BJ (cell line): Measurements from ENCODE around the gene MMP24. TPM values are rescaled to one million over a fixed set of nuclear protein-coding genes. Genes with fewer than 3 reads are reported as not detected.
A peak's percentile ranks its signal among the peaks of the same experiment; 100 is the strongest.
"Not testable (repeated sequence)": the region's sequence is repeated elsewhere in the genome, so short reads cannot be mapped to it uniquely, and the experiment has no call there.

ENCODE experiments used
- CTCF ChIA-PET: fragments of 350-600 bp; formaldehyde crosslinking; extraction: SDS; loops from one replicate; lab custom pipeline; 2021; ENCODE audit warnings: antibody characterized with exemption, inconsistent platforms; lab: Yijun Ruan, JAX
- POLR2A ChIA-PET: fragments of 300-600 bp; sonication (Branson Sonifier 250); formaldehyde crosslinking; extraction: SDS; loops from one replicate; lab custom pipeline; 2021; ENCODE audit warnings: antibody characterized with exemption; lab: Charles Lee
- DNase-seq: peaks from one replicate; pipeline ENCODE4 v3.0.0-alpha.2; 2011; ENCODE audit warnings: low read depth
- H3K27me3 ChIP-seq: 2 replicates; pipeline ENCODE4 v1.6.0; 2011; ENCODE audit warnings: low read length; ENCODE audit not compliant: control insufficient read depth, insufficient read depth
- H3K36me3 ChIP-seq: 2 replicates; pipeline ENCODE4 v1.5.1; 2011; ENCODE audit warnings: low read length; ENCODE audit not compliant: control insufficient read depth, insufficient read depth
- H3K4me3 ChIP-seq: 2 replicates; pipeline ENCODE4 v1.5.1; 2011; ENCODE audit warnings: low read depth, mild to moderate bottlenecking, control low read depth, low read length
- polyA plus RNA-seq: library from polyadenylated mRNA; depleted of rRNA; stranded (reverse); fragments of >200 nt; gene quantifications from 2 replicates; pipeline ENCODE4 v1.2.3, GENCODE V29; 2011
- TF ChIP-seq, protein P1 (sequence below): IDR thresholded peaks from 2 replicates; pipeline ENCODE4 v1.5.1; 2011; ENCODE audit warnings: low read depth, mild to moderate bottlenecking, control low read depth, inconsistent platforms, low read length, moderate library complexity; ENCODE audit not compliant: insufficient read depth

MMP24 gene
- polyA plus RNA-seq, 1 experiment: 2.3 TPM

- H3K27me3 ChIP-seq: no peaks in the 10 kb centered on the region
- ChIA-PET CTCF (interaction anchor here (1.0 kb wide), 1 partner anchor 12 kb away, joined by 3 read pairs; no protein-coding TSS in a partner anchor), POLR2A (interaction anchor here (0.7 kb wide), 1 partner anchor 759 kb away, joined by 5 read pairs; no protein-coding TSS in a partner anchor)
- H3K4me3 ChIP-seq: no peak overlapping the region
- DNase-seq: no peak
- no peaks in the 10 kb centered on the region for H3K36me3 ChIP-seq
- TF ChIP-seq, protein P1, sequence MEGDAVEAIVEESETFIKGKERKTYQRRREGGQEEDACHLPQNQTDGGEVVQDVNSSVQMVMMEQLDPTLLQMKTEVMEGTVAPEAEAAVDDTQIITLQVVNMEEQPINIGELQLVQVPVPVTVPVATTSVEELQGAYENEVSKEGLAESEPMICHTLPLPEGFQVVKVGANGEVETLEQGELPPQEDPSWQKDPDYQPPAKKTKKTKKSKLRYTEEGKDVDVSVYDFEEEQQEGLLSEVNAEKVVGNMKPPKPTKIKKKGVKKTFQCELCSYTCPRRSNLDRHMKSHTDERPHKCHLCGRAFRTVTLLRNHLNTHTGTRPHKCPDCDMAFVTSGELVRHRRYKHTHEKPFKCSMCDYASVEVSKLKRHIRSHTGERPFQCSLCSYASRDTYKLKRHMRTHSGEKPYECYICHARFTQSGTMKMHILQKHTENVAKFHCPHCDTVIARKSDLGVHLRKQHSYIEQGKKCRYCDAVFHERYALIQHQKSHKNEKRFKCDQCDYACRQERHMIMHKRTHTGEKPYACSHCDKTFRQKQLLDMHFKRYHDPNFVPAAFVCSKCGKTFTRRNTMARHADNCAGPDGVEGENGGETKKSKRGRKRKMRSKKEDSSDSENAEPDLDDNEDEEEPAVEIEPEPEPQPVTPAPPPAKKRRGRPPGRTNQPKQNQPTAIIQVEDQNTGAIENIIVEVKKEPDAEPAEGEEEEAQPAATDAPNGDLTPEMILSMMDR: no peak
These were observed 30.2 kb upstream of the MMP24 start for GRCh38 chr20:35196313-35196712.

GRCh38 chr20:35199740-35200139, 26.8 kb upstream of the MMP24 start:
- Histone ChIP-seq H3K36me3 (no peaks in the 10 kb centered on the region), H3K4me3 (no peak overlapping the region), H3K27me3 (no peaks in the 10 kb centered on the region)
- POLR2A ChIA-PET: no interaction called here
- CTCF ChIA-PET: no interaction called here
- TF ChIP-seq, protein P1: no peak
- no peak for DNase-seq

GRCh38 chr20:35200267-35200666, 26.2 kb upstream of the MMP24 start:
- POLR2A ChIA-PET: no interaction called here

GRCh38 chr20:35201467-35201866, 25.0 kb upstream of the MMP24 start:
- CTCF ChIA-PET: interaction anchor here (0.9 kb wide), 1 partner anchor 55 kb away, joined by 3 read pairs; the partner anchor contains the start of gene EDEM2
- DNase-seq, H3K27me3 ChIP-seq, H3K4me3 ChIP-seq, H3K36me3 ChIP-seq, POLR2A ChIA-PET: not testable (repeated sequence)

More at GRCh38 chr20:35200267-35200666, 26.2 kb upstream of the MMP24 start:
- TF ChIP-seq, protein P1: no peak
- CTCF ChIA-PET: no interaction called here
- peak; percentile 53 for DNase-seq
- no peak overlapping the region for H3K4me3 ChIP-seq
- no peaks in the 10 kb centered on the region for H3K27me3 ChIP-seq
- no peaks in the 10 kb centered on the region for H3K36me3 ChIP-seq

DNA sequence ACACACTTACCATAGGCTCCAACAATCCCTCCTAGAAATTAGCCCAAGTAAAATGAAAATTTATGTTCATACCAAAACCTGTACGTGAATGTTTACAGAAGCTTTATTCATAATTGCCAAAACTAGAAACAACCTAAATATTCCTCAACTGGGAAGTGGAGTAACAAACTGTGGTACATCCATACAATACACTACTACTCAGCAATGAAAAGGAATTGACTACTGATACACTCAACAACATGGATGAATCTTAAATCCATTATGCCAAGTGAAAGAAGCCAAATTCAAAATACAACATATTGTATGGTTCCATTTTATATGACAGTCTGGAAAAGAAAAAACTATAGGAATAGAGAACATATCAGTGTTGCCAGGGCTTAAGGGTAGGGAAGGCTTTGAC, 19.7 kb upstream of the MMP24 start:
- no peaks in the 10 kb centered on the region for H3K27me3 ChIP-seq
- ChIA-PET CTCF (interaction anchor here (3.8 to 5.0 kb wide), 2 partner anchors 61 to 110 kb away, joined by 48 to 61 read pairs; partner anchors contain the start of gene EDEM2), POLR2A (no interaction called here)
- H3K36me3 ChIP-seq: no peaks in the 10 kb centered on the region
- TF ChIP-seq, protein P1: no peak
- no peak for DNase-seq
- no peak overlapping the region for H3K4me3 ChIP-seq

DNA sequence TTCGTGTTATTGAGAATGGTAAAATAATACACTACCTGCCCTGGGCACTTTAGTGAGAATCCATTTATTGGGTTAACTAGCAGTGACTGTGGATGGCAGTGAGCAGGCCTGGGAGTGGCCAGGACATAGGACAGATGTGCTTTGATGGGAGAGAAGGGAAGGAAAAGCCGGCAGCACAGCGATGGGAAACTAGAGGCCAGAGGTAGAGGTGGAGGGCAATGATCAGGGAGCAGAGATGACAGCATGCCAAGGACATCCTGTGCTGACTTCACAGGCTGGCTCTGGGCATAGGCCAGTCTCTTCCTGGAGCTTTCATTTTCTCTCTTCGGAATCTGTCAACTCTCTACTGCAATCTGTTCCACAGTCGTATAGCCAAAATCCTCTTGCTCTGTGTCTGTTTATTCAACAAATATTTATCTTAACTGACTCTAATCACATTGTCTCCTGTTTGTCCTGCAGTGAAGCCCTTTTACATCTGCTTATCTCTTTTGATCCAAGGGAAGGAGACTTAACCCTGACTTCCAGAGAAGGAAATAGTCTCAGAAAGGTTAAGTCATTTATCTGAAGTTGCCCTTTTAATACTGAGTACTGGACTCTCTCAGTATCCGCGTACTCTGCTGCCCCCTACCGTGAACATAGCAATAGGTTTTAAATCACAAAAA, 18.4 kb upstream of the MMP24 start:
- TF ChIP-seq, protein P1: peak; percentile 74
- Histone ChIP-seq H3K27me3 (no peaks in the 10 kb centered on the region), H3K4me3 (no peak overlapping the region), H3K36me3 (no peaks in the 10 kb centered on the region)
- DNase-seq: no peak
- ChIA-PET CTCF (interaction anchor here (0.6 to 5.0 kb wide), 19 partner anchors 10 to 372 kb away, joined by 3 to 61 read pairs (median 4); partner anchors contain the start of genes EDEM2 and MMP24), POLR2A (no interaction called here)
